HG03045 (cell line): Measurements from ENCODE around the gene PRCD.
"Not testable (repeated sequence)": the region's sequence is repeated elsewhere in the genome, so short reads cannot be mapped to it uniquely, and the experiment has no call there.

Experiments
- ATAC-seq: cut with Tn5 transposase; IDR thresholded peaks from one replicate; pipeline ENCODE4 v1.9.1; 2021; ENCODE audit warnings: mild to moderate bottlenecking, moderate library complexity; ENCODE audit not compliant: unreplicated experiment

The PRCD gene

DNA sequence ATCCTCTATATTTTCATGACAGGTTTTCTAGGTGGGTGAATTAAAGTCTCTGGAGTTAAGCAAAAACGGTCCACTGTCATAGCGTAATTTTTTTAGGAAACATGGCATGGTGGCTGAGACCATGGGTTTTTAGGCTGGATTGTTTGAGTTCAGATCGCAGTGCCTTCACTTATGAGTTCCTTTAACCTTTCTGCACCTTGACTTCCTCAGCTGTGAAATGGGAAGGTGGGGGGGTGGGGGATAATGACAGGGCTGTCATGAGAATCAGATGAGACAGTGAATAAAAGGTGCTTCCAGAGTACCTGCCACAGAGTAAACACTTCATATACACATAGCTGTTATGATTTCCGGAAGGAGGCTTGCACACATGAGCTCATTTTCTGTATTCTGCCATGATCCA, 11.8 kb downstream of the PRCD start:
- ATAC-seq, result no peak

DNA sequence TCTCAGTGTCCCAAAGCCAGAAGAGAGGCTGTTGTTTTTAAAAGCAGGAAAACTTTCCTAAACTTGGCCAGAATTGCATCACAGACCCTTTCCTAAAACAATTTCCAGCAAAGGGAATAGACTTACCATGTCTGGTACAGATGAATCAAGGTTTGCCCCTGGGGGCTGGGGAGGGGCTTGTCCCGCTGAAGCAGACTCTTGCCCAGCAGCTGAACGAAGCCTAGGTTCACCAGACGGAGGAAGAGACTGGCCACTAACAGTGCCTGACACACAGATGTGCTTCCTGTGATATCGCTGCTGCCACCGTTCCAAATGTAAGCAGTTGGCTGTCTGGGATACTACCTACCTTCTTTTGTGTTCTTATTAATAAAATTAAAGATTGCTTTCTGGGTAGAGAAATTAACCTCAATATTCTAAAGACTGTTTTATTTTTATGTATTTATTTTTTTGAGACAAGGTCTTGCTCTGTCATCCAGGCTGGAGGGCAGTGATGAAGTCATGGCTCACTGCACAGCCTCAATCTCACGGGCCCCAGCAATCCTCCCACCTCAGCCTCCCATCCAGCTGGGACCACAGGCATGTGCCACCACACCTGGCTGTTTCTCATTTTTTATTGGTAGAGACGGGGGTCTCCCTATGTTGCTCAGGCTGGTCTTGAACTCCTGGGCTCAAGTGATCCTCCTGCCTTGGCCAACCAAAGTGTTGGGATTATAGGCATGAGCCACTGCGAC, 13.5 kb downstream of the PRCD start:
- no peak for ATAC-seq

DNA sequence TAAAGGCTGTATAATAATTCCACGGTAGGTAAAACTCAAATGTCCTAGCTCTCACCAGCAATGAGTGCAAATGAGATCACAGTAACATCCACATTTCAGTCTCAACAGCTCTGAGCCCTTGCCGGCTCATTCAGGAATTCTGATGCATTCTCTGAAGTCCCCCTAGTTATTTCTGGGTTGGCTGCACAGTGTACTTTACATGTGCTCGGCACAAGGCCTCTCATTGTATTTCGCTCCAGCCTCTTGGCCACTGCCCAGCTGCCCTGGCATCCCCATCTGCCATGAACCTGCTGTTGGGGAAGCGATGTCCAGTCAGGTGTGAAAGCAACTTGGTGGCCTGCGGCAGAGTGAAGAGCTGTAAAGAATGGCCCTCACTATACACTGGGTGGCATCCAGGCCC, 14.3 kb downstream of the PRCD start:
- ATAC-seq, result no peak

DNA sequence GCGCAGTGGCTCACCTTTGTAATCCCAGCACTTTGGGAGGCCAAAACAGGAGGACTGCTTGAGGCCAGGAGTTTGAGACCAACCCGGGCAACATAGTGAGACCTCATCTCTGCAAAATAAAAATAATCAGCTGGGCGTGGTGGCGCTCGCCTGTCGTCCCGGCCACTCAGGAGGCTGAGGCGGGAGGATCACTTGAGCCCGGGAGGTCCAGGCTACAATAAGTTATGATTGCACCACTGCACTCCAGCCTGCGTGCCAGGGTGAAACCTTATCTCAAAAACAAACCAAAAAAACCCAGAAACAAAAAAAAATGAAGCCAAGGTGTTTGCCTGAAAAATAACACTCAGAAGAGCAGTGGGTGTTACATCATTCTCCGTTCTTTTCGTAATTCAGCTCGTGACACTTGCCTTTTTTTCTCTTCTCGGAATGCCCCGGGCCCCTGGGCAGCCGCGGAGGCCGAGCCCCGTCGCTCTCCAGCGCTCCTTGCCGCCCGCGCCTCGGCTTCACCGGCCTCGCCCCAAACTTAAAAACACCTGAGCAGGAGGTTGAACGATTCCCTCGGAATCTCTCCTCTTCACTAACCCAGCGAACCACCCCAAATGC, 17.0 kb downstream of the PRCD start:
- peak; percentile 23 for ATAC-seq

DNA sequence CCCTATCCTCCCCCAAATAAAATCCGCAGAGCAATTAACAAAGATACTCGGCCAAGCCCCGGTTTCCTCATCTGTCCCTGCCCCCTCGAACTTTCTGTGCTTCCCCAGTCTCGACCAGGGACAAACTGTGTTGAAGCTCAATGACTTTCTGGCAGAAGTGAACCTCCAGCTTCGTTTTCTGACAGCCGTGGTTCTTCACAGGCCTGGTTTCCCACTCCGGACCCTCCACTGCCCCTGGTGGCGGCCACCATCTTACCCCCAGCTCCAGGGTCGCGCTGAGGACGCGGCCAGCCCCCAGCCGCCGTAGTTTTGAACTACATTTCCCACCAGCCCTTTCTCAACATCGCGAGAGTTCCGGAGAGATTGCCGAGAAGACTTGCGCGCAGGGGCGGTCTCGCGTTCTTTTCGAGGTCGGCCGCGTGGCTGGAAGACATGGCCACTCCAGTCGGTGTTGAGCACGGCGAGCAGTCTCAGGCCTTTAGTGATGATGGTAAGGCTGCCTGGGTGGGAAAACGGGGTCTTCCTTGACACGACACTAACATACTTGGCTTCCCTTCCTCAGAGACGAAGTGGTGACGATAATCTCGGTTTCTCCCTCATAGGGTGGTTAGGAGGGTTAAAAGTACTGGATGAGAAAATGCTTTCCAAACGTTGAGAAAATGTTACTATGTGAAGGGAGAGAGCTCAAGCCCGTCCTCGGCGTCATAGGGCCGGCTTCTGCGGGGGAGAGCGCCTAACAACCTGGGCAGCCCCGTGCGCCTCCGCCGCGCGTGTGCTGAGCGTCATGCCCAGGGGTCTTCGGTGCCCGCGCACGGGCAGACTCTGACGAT, 17.7 kb downstream of the PRCD start:
- ATAC-seq, result peak; percentile 84

DNA sequence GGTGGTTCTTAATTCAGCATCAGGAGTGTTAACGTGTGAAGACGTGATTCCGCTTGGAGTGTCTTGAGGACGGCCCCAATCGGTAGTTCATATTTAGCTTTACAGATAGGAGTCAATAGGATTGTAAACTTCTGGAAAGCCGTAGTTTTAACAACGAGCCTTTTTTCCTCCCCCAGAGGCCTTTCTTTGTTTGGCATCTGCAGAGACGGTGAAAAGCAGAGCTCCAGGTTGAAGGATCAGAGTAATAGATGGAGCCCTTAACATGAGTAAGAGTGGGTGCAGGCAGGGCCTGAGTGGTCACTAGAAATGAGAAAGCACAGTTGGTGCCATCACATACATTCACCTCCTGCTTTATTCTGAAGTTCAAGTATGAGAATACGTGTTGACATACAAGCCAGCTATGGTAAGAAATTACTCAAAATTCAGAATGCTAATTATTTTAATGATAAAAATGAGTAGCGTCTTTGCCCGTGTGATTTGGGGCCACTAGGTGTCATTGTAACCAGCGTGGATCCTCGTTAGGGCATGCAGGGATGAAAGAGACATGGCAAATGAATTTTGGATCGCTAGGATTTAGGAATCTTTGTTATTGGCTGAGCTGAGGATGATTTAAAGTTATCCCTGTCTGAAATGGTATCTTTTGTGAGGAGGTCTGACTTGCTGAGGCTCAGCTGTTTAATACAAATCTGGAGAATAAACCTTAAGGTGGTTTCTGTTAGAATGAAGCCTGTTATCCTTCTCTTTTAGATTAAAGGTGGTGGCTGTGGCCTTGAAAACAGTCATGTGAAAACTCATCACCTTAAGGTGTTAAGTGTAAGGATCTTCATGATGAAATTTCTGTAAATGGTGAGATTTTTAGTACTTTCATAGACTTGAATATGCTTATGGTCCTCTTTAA, 18.6 kb downstream of the PRCD start:
- ATAC-seq, result no peak

DNA sequence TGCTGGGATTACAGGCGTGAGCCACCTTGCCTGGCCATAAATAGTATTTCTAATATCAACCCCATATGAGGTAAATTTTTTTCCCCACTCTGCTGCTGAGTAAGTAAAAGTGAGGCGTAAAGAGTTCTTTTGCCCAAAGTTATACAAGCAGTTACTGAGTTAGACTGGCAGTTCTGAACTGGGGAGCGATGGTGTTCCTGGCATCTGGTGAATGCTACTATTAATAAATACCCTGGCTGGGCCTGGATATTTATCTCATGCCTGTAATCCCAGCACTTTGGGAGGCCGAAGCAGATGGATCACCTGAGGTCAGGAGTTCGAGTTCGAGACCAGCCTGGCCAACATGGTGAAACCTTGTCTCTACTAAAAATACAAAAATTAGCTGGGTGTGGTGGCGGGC, 19.6 kb downstream of the PRCD start:
- not testable (repeated sequence) for ATAC-seq

DNA sequence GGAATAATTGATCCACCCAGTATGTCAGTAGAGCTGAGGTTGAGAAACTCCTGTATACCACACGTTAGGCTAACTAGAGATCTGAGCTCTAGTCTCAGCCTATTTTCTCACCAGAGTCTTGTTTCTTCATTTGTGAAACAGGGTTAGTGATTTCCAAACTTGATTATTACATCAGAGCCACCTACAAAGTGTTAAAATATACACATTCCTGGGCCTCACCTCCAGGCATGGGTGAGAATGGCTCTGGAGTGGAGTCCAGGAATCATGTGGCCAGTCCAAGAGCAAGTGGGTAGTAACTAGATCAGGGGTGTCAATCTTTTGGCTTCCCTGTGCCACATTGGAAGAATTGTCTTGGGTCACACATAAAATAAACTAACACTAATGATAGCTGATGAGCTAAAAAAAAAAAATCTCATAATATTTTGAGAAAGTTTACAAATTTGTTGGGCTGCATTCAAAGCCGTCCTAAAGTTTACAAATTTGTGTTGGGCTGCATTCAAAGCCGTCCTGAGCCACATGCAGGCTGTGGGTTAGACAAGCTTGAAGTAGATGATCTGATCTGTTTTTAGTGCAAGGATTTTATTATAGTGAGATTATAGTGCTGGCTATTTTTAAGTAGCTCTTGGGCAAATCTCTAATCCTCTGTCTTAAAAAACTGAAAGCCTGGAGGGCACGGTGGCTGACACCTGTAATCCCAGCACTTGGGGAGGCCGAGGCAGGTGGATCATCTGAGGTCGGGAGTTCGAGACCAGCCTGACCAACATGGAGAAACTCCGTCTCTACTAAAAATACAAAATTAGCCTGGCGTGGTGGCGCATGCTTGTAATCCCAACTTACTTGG, 20.4 kb downstream of the PRCD start:
- ATAC-seq, result no peak

DNA sequence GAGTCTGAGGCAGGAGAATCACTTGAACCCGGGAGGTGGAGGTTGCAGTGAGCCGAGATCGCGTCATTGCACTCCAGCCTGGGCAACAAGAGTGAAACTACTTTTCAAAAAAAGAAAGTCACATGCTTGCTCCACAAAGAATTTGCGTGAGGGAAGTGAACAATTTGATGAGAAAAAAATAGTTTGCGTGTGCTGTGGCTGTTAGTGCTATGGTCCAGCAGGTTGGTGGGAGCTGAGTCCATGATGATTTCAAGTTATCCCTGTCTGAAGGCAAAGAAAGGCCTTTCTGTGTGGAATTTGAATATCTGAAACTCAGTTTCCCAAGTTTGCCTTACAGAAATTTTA, 21.0 kb downstream of the PRCD start:
- no peak for ATAC-seq

DNA sequence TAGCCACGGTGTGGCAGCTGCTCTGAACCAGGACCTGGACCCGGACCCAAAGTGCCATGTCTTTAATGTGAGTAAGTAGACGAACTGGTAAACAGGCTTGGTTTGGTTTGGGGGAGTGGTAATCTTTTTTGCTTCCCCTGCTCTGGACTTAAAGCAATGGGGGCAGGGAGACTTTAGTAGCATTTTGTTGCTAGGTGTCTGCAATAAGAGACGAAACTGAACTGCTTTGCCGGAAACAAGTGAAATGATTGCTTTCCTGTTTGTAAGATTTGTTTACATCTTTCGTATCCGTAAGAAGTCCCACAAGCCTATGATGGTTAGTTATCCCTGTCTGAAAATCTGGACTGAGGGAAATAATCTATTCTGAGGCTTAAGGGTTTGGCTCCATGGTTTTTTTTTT, 21.5 kb downstream of the PRCD start:
- ATAC-seq, result no peak

DNA sequence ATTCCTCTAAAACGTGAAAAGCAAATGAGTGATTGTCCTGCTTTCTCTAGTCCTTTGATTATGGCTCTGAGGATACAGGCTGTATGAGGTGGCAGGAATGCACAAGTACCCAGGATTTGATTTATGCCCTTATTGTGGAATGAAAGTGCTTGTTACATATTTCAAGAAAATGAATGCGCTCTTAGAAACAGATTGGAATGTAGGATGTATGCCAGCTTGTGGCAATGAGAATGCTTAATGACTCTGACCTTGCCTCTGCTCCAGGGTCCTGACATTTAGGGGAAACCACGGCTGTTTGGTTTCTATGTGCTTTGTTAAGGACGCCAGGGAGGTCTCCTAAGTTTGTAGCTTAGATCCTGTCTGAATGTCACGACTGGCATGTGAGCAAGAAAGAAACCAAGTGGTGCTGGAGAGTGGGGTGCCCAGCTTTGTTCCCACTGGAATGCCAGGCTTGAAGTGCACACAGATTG, 22.0 kb downstream of the PRCD start:
- no peak for ATAC-seq

DNA sequence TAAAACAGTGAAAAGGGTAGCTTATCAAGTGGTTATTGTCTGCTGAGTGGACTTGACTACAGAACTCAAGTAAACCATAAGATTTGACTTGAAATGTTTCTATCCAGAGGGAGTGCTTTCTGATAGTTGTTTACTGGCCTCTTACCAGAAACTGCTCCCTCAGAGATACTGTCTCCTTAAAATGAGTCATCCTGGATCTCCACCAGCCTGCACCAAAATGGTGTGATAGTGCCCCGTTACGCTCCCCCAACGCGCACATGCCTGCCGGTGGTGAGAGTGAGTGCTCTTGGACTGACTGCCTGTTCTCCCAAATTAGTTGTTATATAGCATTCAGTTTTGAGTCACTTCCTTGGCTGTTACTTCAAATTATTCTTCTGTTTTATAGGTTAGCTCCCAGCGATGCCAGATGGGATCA, 22.9 kb downstream of the PRCD start:
- ATAC-seq, result no peak

DNA sequence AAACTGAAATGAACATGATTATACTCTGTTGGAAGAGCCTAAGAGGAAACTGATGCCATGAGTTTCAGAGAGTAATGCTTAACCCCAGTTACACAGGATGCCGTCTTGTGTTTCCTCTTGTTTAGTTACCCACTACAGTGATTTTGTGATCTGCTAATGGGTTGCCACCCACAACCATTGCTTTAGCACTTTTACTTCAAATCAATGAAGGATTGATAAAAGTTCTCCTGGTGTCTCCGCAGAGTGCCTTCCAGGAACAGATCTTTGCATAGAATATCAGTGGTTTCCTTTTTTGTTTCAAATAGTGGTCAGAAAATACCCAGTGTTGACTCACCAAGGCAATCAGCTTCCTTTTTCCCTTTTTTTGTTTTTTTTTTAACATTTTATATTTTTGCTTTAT, 23.5 kb downstream of the PRCD start:
- ATAC-seq, result not testable (repeated sequence)

DNA sequence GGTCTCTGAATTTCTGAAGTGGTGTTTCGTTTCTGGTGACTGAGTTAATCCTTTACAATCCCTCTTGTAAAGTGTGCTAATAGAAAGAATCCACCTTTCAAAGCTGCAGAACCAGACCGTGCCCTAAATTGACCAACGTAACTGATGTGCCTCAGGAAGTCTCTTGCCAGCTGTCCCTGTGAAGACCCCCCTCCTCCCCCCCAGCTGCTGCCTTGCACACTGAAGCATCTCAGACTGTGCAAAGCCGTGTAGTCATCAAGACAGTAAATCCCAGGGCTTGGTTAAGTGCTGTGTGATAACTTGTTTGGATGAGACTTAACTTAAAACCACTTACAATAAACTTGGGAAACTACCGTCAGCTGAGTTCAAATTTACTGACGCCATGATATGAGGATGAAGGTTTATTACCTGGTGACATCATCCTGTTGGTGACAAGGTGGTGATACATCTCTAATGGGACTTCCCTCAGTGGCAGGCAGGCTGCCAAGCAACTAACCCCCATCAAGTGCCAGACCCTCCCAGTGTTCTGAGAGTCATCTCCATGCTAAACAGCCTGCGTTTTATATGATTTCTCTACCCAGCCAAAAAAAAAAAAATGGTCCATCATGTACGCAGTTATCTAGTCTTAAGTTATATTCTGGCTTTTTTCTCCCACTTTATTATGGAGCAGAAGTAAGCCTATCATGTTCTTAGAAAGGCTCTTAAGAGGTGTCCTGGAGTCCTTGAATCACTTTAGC, 25.3 kb downstream of the PRCD start:
- ATAC-seq, result not testable (repeated sequence)

DNA sequence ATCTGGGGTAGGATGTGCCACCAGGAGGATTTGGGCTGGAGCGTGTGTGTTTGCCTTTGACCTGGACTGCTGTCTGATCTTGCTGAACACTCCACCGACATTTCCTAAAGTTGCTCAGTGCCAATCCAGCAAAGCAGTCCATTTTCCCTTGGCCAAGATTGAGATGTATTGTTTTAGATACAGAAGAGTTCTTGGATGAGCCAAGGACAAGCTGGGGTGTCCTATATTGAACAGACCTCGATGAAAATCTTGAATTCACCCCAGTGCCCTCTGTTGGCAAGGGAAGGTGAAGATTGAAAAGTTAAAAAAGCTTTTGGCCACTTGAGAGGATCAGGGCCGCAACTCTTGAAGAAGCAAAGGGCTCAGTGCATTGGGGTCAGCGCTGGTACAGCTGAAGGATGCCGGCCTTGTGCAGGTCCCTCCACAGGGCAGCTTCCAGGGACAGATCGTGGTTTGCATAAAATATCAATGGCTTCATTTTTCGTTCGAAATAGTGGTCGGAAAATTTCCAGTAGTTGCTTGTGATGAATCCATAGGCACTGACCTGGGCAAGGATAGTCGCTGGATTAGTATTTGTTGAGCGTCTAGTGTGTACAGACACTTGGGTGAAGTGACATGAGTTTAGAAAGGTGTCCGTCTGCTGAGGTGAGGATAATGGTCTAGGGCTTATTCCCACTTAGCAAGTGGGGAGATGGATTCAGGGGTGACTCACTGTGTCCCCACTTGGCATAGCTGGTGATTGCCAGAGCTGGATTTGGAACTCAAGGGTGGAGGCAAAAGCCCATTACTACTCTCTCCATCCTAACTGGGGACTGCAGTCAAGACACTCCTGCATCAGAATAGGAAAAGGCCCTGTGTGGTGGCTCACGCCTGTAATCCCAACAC, 26.1 kb downstream of the PRCD start:
- ATAC-seq, result no peak

DNA sequence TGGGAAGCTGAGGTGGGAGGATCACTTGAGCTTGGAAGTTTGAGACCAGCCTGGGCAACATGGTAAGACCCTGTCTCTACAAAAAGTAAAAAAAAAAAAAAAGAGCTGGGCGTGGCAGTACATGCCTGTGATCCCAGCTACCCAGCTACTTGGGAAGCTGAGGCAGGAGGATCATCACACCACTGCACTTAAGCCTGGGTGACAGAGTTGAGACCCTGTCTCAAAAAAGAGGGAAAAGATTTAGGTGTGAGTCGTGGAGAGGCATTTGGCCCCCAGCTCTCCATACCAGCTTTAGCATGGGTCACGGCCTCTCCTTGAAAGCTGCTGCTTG, 26.7 kb downstream of the PRCD start:
- ATAC-seq, result no peak

DNA sequence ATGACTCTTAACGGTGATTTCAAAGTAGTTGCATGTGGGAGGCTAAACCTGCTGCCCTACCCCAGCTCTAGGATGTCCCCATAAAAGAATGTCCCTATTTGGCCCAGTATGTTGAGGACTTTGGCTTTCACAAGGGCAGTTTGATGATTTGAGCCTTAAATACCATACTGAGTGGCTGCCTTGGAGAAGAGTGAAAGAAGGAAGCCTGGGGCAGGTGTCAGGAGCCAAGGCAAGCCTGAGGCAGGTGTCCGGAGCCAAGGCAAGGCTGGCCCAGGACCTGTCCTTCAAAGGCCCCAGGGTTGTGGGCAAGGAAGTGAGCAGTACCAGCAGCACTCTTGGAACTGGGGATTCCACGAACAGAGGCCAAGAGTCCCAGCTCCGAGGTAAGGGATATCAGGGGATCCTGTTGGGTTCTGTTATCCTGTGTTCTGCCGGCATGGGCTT, 27.2 kb downstream of the PRCD start:
- ATAC-seq, result no peak

DNA sequence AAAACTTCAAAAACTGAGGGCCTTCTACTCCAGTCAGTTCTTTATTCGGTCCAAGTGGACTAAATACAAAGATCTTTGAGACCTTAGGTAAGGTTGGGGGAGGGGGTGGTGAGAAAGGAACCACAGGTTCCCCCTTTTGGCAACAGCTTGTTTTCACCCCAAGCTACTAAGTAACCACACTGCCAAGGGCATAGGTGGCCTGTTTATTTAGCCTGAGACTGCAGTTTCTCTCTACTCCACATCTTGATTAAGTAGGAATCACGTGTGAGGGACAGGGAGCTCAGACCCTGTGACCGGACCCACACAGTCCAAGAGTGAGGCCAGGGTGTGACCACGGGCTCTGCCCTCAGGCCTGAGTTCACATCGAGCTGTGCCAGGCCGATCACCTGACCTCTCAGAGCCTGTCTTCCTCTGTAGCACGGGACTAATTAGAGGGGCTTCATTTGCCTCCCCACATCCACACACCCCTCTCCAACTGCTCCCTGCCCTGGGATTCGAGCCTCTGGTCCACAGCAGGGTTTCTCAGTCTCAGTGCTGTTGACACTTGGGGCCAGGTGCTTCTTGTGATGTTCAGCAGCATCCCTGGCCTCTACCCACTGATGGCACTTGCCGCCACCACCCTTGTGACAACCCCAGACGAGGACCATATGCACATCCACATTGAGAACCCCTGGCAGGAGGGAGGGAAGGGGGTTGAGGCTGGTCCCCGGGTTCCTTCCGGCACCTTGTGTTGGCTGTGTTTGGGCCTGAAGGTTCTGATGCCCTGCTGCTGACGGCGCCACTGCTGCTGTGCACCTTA, 28.0 kb downstream of the PRCD start:
- no peak for ATAC-seq
